ENCODE results near the gene KCNN2. TPM values are rescaled to one million over a fixed set of nuclear protein-coding genes. Genes with fewer than 3 reads are reported as not detected.
A peak's percentile ranks its signal among the peaks of the same experiment; 100 is the strongest.

The KCNN2 gene
- total and polyA plus RNA-seq, 2 of the 4 experiments (the other 2 are of a cell fraction) = 2.2 to 8.8 TPM

DNA sequence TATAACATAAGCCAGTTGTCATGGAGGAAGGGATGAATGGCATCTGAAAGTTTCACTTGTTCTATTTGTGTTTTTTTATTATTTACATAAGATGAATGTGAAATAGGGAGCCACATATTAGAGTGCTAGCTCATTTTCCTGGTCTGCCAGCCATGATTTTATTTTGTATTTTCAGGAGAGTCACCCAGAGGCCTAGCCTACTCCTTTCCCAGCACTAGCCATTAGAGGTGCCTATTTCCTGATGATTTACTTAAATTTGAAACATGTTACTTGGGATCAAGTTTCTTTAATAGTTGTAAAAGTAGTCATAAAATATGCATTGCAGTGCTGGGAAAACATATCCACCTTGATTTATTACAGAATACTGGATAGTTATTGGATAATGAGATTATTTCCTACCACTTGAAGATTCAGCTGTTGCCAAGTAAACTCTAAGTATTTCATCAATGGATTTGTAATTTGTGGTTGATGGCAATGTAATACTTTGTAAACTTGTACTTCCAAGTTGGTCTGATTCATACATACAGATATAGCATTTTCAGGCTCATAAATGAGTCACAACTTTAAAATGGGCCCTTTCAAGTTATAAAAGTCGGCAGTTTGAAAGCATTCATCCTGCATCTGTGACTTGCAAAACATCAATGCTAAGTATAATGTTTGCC lies 50.8 kb downstream of the KCNN2 start:
- no peak overlapping the region for H3K14ac ChIP-seq (replicated peaks; ENCODE audit: low read depth, low read length)
- H4K20me1 ChIP-seq (ENCODE audit: insufficient read depth, low read length) = no peaks in the 10 kb centered on the region
- TF ChIP-seq, protein P1, sequence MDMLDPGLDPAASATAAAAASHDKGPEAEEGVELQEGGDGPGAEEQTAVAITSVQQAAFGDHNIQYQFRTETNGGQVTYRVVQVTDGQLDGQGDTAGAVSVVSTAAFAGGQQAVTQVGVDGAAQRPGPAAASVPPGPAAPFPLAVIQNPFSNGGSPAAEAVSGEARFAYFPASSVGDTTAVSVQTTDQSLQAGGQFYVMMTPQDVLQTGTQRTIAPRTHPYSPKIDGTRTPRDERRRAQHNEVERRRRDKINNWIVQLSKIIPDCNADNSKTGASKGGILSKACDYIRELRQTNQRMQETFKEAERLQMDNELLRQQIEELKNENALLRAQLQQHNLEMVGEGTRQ (IDR thresholded peaks at IDR 0.05; ENCODE audit: low read depth, low read length) = no peak
- peak; percentile 11; the same call in 1 of the 2 replicates for TF ChIP-seq BHLHE40 (IDR thresholded peaks at IDR 0.05; ENCODE audit: low read depth, low read length)
- TF ChIP-seq FOS (IDR thresholded peaks at IDR 0.05; ENCODE audit: low read depth, low read length) = peak; percentile 91
- TF ChIP-seq SMC3 (IDR thresholded peaks at IDR 0.05; ENCODE audit: low read depth, low read length) = no peak
- TF ChIP-seq CEBPB (IDR thresholded peaks at IDR 0.05; ENCODE audit: low read depth, low read length) = peak; percentile 86
- 0 out of 2 replicates have a peak, but pooled peaks have one; percentile 29 for TF ChIP-seq MAFK (IDR thresholded peaks at IDR 0.05; ENCODE audit: low read depth, low read length)
- TF ChIP-seq RFX5 (IDR thresholded peaks at IDR 0.05; ENCODE audit: low read depth, low read length) = peak; percentile 93
- H3K79me1 ChIP-seq (ENCODE audit: low read depth in 1 of 2, low read length in 2 of 2) = peaks cover 0 to 2% of the 10 kb centered on the region in 2 experiments; a peak in 1 of 4 replicates
- H3K36me3 ChIP-seq (ENCODE audit: control insufficient read depth, insufficient read depth, low read length) = no peaks in the 10 kb centered on the region
- ATAC-seq (ENCODE audit: low read depth) (peak; percentile 95), DNase-seq (peak; percentile 97)
- H2AFZ ChIP-seq (replicated peaks; ENCODE audit: low read length, poor library complexity) = no peak overlapping the region
- no peak overlapping the region for H2BK15ac ChIP-seq (ENCODE audit: low read depth, low read length)
- no peak overlapping the region for H3K23ac ChIP-seq (ENCODE audit: low read depth, low read length)
- H2BK120ac ChIP-seq (ENCODE audit: low read depth, low read length) = peak overlapping the region; percentile 4; the same call in 1 of the 2 replicates
- H4K5ac ChIP-seq (ENCODE audit: low read depth, low read length) = no peak overlapping the region
- H3K4me1 ChIP-seq (ENCODE audit: control insufficient read depth, insufficient read depth, low read length) = peaks cover 9% of the 10 kb centered on the region; the same call in 1 of the 2 replicates
- peak overlapping the region; percentile 22; the same call in 1 of the 2 replicates for H3K18ac ChIP-seq (ENCODE audit: low read depth, low read length)
- H2BK5ac ChIP-seq (ENCODE audit: low read depth, low read length, poor library complexity, severe bottlenecking) = peak overlapping the region; percentile 84
- no CpG with 5 or more reads among the region's 1 CpG for WGBS, 2 experiments (ENCODE audit: extremely low coverage in 2 of 2, insufficient read length in 1 of 2)
- dilution Hi-C loops (cut with HindIII; ENCODE audit: low sequenced_read_pairs, unreplicated experiment) (no loop called here), in situ Hi-C loops (cut with MboI; ENCODE audit: low sequenced_read_pairs) (no loop called here), intact Hi-C loops (cut with micrococcal nuclease) (loop anchor here (10.0 kb wide), 1 partner anchor 158 kb away; no protein-coding TSS in a partner anchor)
- ChIA-PET CTCF (no interaction called here), POLR2A (ENCODE audit: unreplicated experiment) (interaction anchor here (0.5 kb wide), 1 partner anchor 20 kb away, joined by 12 read pairs; no protein-coding TSS in a partner anchor)
- no peak overlapping the region for H4K91ac ChIP-seq (ENCODE audit: insufficient read depth, low read depth, low read length)
- no peak overlapping the region for H3K4me3 ChIP-seq (ENCODE audit: insufficient read depth, low read depth, low read length)
- no peak overlapping the region for H2BK20ac ChIP-seq (ENCODE audit: low read depth, low read length)
- H3K56ac ChIP-seq (ENCODE audit: extremely low read depth, insufficient read depth, low read length) = no peak overlapping the region
- H4K8ac ChIP-seq (ENCODE audit: low read depth in 2 of 2, low read length in 2 of 2) = no peak overlapping the region
- no peak overlapping the region for H3K9ac ChIP-seq (ENCODE audit: low read depth, low read length)
- no peak overlapping the region for H2AK9ac ChIP-seq (replicated peaks; ENCODE audit: low read depth, low read length, poor library complexity)
- no peaks in the 10 kb centered on the region for H3K27me3 ChIP-seq (ENCODE audit: control insufficient read depth, insufficient read depth, low read length)
- no peak overlapping the region; the same call in 1 of the 2 replicates for H3K4me2 ChIP-seq (ENCODE audit: low read depth, low read length)
- peak overlapping the region; percentile 49; the same call in 1 of the 2 replicates for H3K27ac ChIP-seq (ENCODE audit: insufficient read depth, low read length)
- H3K9me3 ChIP-seq (ENCODE audit: control insufficient read depth, insufficient read depth, low read length) = no peaks in the 10 kb centered on the region
- no peak overlapping the region for H3K4ac ChIP-seq (ENCODE audit: low read depth, low read length)
- no peaks in the 10 kb centered on the region; the same call in 1 of the 2 replicates for H3K9me1 ChIP-seq (ENCODE audit: insufficient read depth, low read length)
- no TSS peak for BruUV-seq (replicated peaks)
- no peak overlapping the region for H2AK5ac ChIP-seq (ENCODE audit: low read depth, low read length)

Measured in IMR-90 (cell line).